Measurements from ENCODE around the gene ZNF787.

- TF ChIP-seq, protein P1, sequence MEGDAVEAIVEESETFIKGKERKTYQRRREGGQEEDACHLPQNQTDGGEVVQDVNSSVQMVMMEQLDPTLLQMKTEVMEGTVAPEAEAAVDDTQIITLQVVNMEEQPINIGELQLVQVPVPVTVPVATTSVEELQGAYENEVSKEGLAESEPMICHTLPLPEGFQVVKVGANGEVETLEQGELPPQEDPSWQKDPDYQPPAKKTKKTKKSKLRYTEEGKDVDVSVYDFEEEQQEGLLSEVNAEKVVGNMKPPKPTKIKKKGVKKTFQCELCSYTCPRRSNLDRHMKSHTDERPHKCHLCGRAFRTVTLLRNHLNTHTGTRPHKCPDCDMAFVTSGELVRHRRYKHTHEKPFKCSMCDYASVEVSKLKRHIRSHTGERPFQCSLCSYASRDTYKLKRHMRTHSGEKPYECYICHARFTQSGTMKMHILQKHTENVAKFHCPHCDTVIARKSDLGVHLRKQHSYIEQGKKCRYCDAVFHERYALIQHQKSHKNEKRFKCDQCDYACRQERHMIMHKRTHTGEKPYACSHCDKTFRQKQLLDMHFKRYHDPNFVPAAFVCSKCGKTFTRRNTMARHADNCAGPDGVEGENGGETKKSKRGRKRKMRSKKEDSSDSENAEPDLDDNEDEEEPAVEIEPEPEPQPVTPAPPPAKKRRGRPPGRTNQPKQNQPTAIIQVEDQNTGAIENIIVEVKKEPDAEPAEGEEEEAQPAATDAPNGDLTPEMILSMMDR (IDR thresholded peaks at IDR 0.05), result no peak
- TF ChIP-seq MYC (IDR thresholded peaks at IDR 0.05; ENCODE audit: borderline replicate concordance, low read length) (no peak), HDAC2 (IDR thresholded peaks at IDR 0.05) (no peak), ZC3H11A (IDR thresholded peaks at IDR 0.05) (no peak), ZSCAN20 (CRISPR knock-in tag; IDR thresholded peaks at IDR 0.05) (no peak), RCOR1 (IDR thresholded peaks at IDR 0.05; ENCODE audit: low read depth, low read length) (no peak)
These were observed 46.0 kb upstream of the ZNF787 start for GRCh38 chr19:56167064-56167578.

All from A549 (cell line).